Measurements from ENCODE around the gene SPATA31A5. TPM values are rescaled to one million over a fixed set of nuclear protein-coding genes. Genes with fewer than 3 reads are reported as not detected.
"Not testable (repeated sequence)": the region's sequence is repeated elsewhere in the genome, so short reads cannot be mapped to it uniquely, and the experiment has no call there.

The SPATA31A5 gene
- not detected in 2 replicates for total RNA-seq (ENCODE audit: low replicate concordance)

DNA sequence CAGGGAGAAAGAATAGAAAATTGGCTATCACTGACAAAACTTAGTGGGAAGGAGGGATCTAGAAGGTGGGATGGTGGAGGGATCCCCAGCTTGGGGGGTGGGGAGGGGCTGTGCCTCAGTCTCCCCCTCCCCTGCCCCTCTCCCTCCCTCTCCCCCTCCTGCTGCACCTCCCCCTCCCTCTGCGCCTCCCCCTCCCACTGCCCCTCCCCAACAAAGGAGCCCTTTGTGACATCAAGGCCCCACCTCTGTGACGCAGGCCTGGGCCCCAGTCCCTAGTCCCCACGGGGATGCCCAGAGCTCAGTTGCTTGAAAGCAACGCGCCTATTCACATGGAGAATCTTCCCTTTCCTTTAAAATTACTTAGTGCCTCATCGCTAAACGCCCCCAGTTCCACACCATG is at the start of gene SPATA31A5:
SPATA31A5 (plus strand) TSS at position 301 of the 400 bp plus-strand sequence; CDS start at position 330, 29 bp downstream.
- not testable (repeated sequence) for H3K4me3 ChIP-seq (ENCODE audit: low read depth, low read length); DNase-seq (ENCODE audit: low read depth)

DNA sequence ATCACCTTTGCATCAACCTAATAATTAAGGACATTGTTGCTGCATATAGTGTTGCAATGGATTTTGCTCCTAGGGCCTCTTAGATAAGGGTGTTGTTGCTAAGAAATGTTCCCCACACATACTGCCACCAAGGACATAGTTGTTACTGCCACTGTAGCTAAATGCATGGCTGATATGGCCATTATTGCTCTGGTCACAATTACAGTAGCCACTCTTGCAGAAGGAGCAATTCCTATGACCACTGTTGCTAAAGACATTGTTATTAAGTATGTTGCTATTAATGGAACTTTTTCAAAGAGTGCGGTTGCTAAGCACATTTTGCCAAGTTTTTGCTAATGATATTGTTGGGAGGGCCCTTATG is 48.8 kb downstream of the SPATA31A5 start:
- not testable (repeated sequence) for DNase-seq (ENCODE audit: low read depth); H3K4me3 ChIP-seq (ENCODE audit: low read depth, low read length)

DNA sequence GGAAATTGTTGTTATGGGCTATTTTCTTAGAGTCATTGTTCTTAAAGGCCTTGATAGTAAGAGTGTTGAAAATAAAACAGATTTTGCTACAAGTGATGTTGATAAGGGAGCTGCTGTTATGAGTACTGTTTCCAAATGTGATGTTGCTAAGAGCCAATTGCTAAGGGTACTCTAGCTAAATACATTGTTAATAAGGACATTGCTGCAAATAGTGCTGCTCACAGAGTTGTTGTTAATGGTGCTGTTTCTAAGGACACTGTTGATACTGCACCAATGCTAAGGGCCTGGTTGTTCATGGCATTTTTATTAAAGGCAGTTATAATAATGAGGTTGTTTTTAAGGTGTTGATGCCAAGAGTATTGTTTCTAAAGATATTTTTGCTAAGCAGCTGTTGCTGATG is 52.2 kb downstream of the SPATA31A5 start:
- not testable (repeated sequence) for H3K4me3 ChIP-seq (ENCODE audit: low read depth, low read length); DNase-seq (ENCODE audit: low read depth)

Small RNA genes within 50 kb of the gene (small RNA-seq; reads per million reads assigned to genes)
- gene AL590491.3 = not detected
